Naive thymus-derived CD8-positive, alpha-beta T cell (primary cell): ENCODE results near the gene UGT3A2. TPM values are rescaled to one million over a fixed set of nuclear protein-coding genes. Genes with fewer than 3 reads are reported as not detected.

ENCODE experiments used
- ATAC-seq, 2 donors: fragments of 150-1000 bp; cut with Tn5 transposase in 1 of 2; sonication (Bioruptor Pico), chemical (Tn5 transposase) in 1 of 2; 1 replicate in 1 of 2; 2 replicates in 1 of 2; pipeline ENCODE4 v1.10.0; 2021; ENCODE audit warnings: mild to moderate bottlenecking in 2 of 2, moderate library complexity in 2 of 2
- POLR2A ChIA-PET: fragments of 350-600 bp; sonication (Branson Sonifier 250); formaldehyde crosslinking; loops from one replicate; lab custom pipeline; 2021; ENCODE audit warnings: antibody characterized with exemption; lab: Charles Lee
- DNase-seq, 10 donors: peaks; one replicate each; pipeline versions ENCODE4 v3.0.0 to v3.0.0-alpha.2; 2020 to 2022
- H3K27ac Mint-ChIP-seq, 10 donors: one replicate each; pipeline ENCODE4 v1.8.0; 2020 to 2022; ENCODE audit warnings: mild to moderate bottlenecking in 10 of 10, mixed read lengths in 10 of 10, moderate library complexity in 4 of 10, inconsistent platforms in 1 of 10
- H3K27me3 Mint-ChIP-seq, 5 donors: one replicate each; pipeline ENCODE4 v1.8.0; 2021 to 2022; ENCODE audit warnings: mixed read lengths in 5 of 5
- H3K36me3 Mint-ChIP-seq, 3 donors: one replicate each; pipeline ENCODE4 v1.8.0; 2020 to 2022; ENCODE audit warnings: mixed read lengths in 3 of 3, mild to moderate bottlenecking in 2 of 3, inconsistent platforms in 1 of 3
- H3K4me1 Mint-ChIP-seq, 4 donors: one replicate each; pipeline ENCODE4 v1.8.0; 2021 to 2022; ENCODE audit warnings: mixed read lengths in 4 of 4
- H3K4me3 Mint-ChIP-seq, 10 donors: one replicate each; pipeline ENCODE4 v1.8.0; 2020 to 2022; ENCODE audit warnings: mild to moderate bottlenecking in 10 of 10, mixed read lengths in 10 of 10, moderate library complexity in 6 of 10, inconsistent platforms in 1 of 10
- H3K9me3 Mint-ChIP-seq, 9 donors: one replicate each; pipeline ENCODE4 v1.8.0; 2020 to 2022; ENCODE audit warnings: mixed read lengths in 9 of 9, mild to moderate bottlenecking in 3 of 9, inconsistent platforms in 1 of 9, moderate library complexity in 1 of 9
- polyA plus RNA-seq, 3 donors: library from polyadenylated mRNA; unstranded; fragments of 300-500 nt; fragmentation: Illumina TruSeq; gene quantifications; one replicate each; pipeline ENCODE4 v1.2.3, GENCODE V29; 2021
- total RNA-seq, 8 experiments: library from RNA in 2 of 8; stranded (reverse) in 2 of 8; gene quantifications; one replicate each; pipeline ENCODE4 v1.2.3 and lab custom pipeline; 2021 to 2026

The UGT3A2 gene
- total RNA-seq (not detected), polyA plus RNA-seq (not detected), total RNA-seq (lab: John Stamatoyannopoulos, UW) (0 to 0.08 (median 0) reads per million in 6 experiments)

GRCh38 chr5:36066540-36067210 is at the start of gene UGT3A2:
TSS of gene UGT3A2 (minus strand) at chr5:36066882. CDS start at chr5:36066789, 93 bp downstream.
- DNase-seq = no peak
- Mint-ChIP-seq H3K4me1 (peaks cover 9 to 17% (median 14%) of the 10 kb centered on the region in 4 donors), H3K27me3 (peaks cover 16 to 54% (median 33%) of the 10 kb centered on the region in 5 donors), H3K9me3 (no peaks in the 10 kb centered on the region), H3K4me3 (peak within 1 kb of the TSS in 3 of 10 donors; percentile 14 to 62 (median 42)), H3K27ac (peak within 1 kb of the TSS in 1 of 10 donors; percentile 11), H3K36me3 (no peaks in the 10 kb centered on the region)
- ATAC-seq = no peak
- POLR2A ChIA-PET = no interaction called here

GRCh38 chr5:36111238-36111637 is 44.6 kb upstream of the UGT3A2 start:
- Mint-ChIP-seq H3K4me3 (no peak overlapping the region), H3K4me1 (no peaks in the 10 kb centered on the region), H3K27ac (no peak overlapping the region), H3K36me3 (peaks cover 21 to 88% (median 37%) of the 10 kb centered on the region in 3 donors), H3K27me3 (no peaks in the 10 kb centered on the region), H3K9me3 (no peaks in the 10 kb centered on the region)
- no peak for ATAC-seq
- POLR2A ChIA-PET = no interaction called here
- no peak for DNase-seq

GRCh38 chr5:36108758-36109460 is 42.2 kb upstream of the UGT3A2 start:
- Mint-ChIP-seq H3K36me3 (peaks cover 12 to 86% (median 39%) of the 10 kb centered on the region in 3 donors), H3K4me3 (no peak overlapping the region), H3K9me3 (no peaks in the 10 kb centered on the region), H3K4me1 (no peaks in the 10 kb centered on the region), H3K27me3 (no peaks in the 10 kb centered on the region), H3K27ac (no peak overlapping the region)
- no peak for DNase-seq
- ATAC-seq = no peak
- POLR2A ChIA-PET = no interaction called here

GRCh38 chr5:36105819-36106218 is 39.1 kb upstream of the UGT3A2 start:
- POLR2A ChIA-PET = no interaction called here
- H3K9me3 Mint-ChIP-seq = no peaks in the 10 kb centered on the region
- no peak overlapping the region for H3K27ac Mint-ChIP-seq
- DNase-seq (no peak), ATAC-seq (no peak)
- no peak overlapping the region for H3K4me3 Mint-ChIP-seq
- no peaks in the 10 kb centered on the region for H3K27me3 Mint-ChIP-seq
- peaks cover 12 to 72% (median 42%) of the 10 kb centered on the region in 3 donors for H3K36me3 Mint-ChIP-seq
- H3K4me1 Mint-ChIP-seq = no peaks in the 10 kb centered on the region

GRCh38 chr5:36099748-36100147 is 33.1 kb upstream of the UGT3A2 start:
- Mint-ChIP-seq H3K4me3 (no peak overlapping the region), H3K27me3 (no peaks in the 10 kb centered on the region), H3K4me1 (no peaks in the 10 kb centered on the region), H3K27ac (no peak overlapping the region), H3K36me3 (peaks cover 0 to 22% (median 14%) of the 10 kb centered on the region in 3 donors), H3K9me3 (peaks cover 0 to 4% (median 0%) of the 10 kb centered on the region in 9 donors)
- ATAC-seq (no peak), DNase-seq (no peak)
- POLR2A ChIA-PET = no interaction called here

GRCh38 chr5:36096486-36096885 is 29.8 kb upstream of the UGT3A2 start:
- no peak overlapping the region for H3K27ac Mint-ChIP-seq
- POLR2A ChIA-PET = no interaction called here
- ATAC-seq (no peak), DNase-seq (no peak)
- H3K4me3 Mint-ChIP-seq = no peak overlapping the region
- peaks cover 0 to 7% (median 4%) of the 10 kb centered on the region in 3 donors for H3K36me3 Mint-ChIP-seq
- no peaks in the 10 kb centered on the region for H3K4me1 Mint-ChIP-seq
- H3K9me3 Mint-ChIP-seq = peaks cover 0 to 13% (median 1%) of the 10 kb centered on the region in 9 donors
- H3K27me3 Mint-ChIP-seq = no peaks in the 10 kb centered on the region

- no peak for DNase-seq
- no peaks in the 10 kb centered on the region for H3K4me1 Mint-ChIP-seq
- H3K36me3 Mint-ChIP-seq = peaks cover 0 to 10% (median 0%) of the 10 kb centered on the region in 3 donors
- H3K9me3 Mint-ChIP-seq = peaks cover 3 to 21% (median 12%) of the 10 kb centered on the region in 9 donors
- no peak overlapping the region for H3K4me3 Mint-ChIP-seq
- H3K27me3 Mint-ChIP-seq = peaks cover 11 to 22% (median 14%) of the 10 kb centered on the region in 5 donors
- no peak overlapping the region for H3K27ac Mint-ChIP-seq
- POLR2A ChIA-PET = no interaction called here
- ATAC-seq = no peak
Measured at GRCh38 chr5:36089989-36090388, 23.3 kb upstream of the UGT3A2 start.

- peak in 5 of 10 donors; percentile 4 to 39 (median 15) for DNase-seq
- Mint-ChIP-seq H3K9me3 (peaks cover 0 to 9% (median 0%) of the 10 kb centered on the region in 9 donors), H3K27ac (peak overlapping the region in 1 of 10 donors; percentile 17), H3K4me3 (no peak overlapping the region), H3K36me3 (peaks cover 0 to 6% (median 2%) of the 10 kb centered on the region in 3 donors), H3K4me1 (peaks cover 0 to 2% (median 0%) of the 10 kb centered on the region in 4 donors), H3K27me3 (peaks cover 7 to 39% (median 16%) of the 10 kb centered on the region in 5 donors)
- ATAC-seq = peak; percentile 71 to 73
- POLR2A ChIA-PET = no interaction called here
Measured at GRCh38 chr5:36079200-36079781, 12.6 kb upstream of the UGT3A2 start.

GRCh38 chr5:36078430-36078829 is 11.7 kb upstream of the UGT3A2 start:
- no peak for ATAC-seq
- Mint-ChIP-seq H3K36me3 (no peaks in the 10 kb centered on the region), H3K27me3 (peaks cover 2 to 30% (median 14%) of the 10 kb centered on the region in 5 donors), H3K9me3 (no peaks in the 10 kb centered on the region), H3K4me3 (no peak overlapping the region), H3K4me1 (peaks cover 0 to 3% (median 0%) of the 10 kb centered on the region in 4 donors), H3K27ac (no peak overlapping the region)
- POLR2A ChIA-PET = no interaction called here
- DNase-seq = no peak

- no peak overlapping the region for H3K4me3 Mint-ChIP-seq
- peaks cover 0 to 22% (median 11%) of the 10 kb centered on the region in 5 donors for H3K27me3 Mint-ChIP-seq
- DNase-seq (peak in 1 of 10 donors; percentile 31), ATAC-seq (peak; percentile 58 to 77)
- no peak overlapping the region for H3K27ac Mint-ChIP-seq
- H3K9me3 Mint-ChIP-seq = no peaks in the 10 kb centered on the region
- no peaks in the 10 kb centered on the region for H3K36me3 Mint-ChIP-seq
- POLR2A ChIA-PET = no interaction called here
- H3K4me1 Mint-ChIP-seq = peaks cover 3 to 13% (median 8%) of the 10 kb centered on the region in 4 donors
Measured at GRCh38 chr5:36073595-36074216, 7.0 kb upstream of the UGT3A2 start.

- Mint-ChIP-seq H3K9me3 (no peaks in the 10 kb centered on the region), H3K36me3 (no peaks in the 10 kb centered on the region), H3K4me3 (peak overlapping the region; percentile 43 to 80 (median 75)), H3K27me3 (peaks cover 11 to 36% (median 26%) of the 10 kb centered on the region in 5 donors), H3K4me1 (peaks cover 9 to 20% (median 14%) of the 10 kb centered on the region in 4 donors), H3K27ac (peak overlapping the region in 6 of 10 donors; percentile 5 to 75 (median 25))
- ATAC-seq (no peak), DNase-seq (no peak)
- POLR2A ChIA-PET = no interaction called here
Measured at GRCh38 chr5:36070687-36071571, 4.2 kb upstream of the UGT3A2 start.
